A673 (cell line): Measurements from ENCODE around the gene AIMP1.

Experiments used
- EZH2 ChIP-seq: fragments of 200-600 bp; sonication (generic); IDR thresholded peaks from 2 replicates; pipeline ENCODE4 v1.6.1; 2017; ENCODE audit warnings: borderline replicate concordance, low read depth, mild to moderate bottlenecking, mixed read lengths, antibody characterized with exemption, low read length; ENCODE audit not compliant: poor library complexity, severe bottlenecking
- TF ChIP-seq, protein P1 (sequence below): fragments of 300-800, 200-600 bp; sonication (generic); conservative IDR thresholded peaks from 2 replicates; pipeline ENCODE4 v1.5.1; 2017; ENCODE audit warnings: low read depth, mild to moderate bottlenecking, antibody characterized with exemption, low read length, moderate library complexity, mixed read lengths

- no peak for TF ChIP-seq EZH2
- TF ChIP-seq, protein P1, sequence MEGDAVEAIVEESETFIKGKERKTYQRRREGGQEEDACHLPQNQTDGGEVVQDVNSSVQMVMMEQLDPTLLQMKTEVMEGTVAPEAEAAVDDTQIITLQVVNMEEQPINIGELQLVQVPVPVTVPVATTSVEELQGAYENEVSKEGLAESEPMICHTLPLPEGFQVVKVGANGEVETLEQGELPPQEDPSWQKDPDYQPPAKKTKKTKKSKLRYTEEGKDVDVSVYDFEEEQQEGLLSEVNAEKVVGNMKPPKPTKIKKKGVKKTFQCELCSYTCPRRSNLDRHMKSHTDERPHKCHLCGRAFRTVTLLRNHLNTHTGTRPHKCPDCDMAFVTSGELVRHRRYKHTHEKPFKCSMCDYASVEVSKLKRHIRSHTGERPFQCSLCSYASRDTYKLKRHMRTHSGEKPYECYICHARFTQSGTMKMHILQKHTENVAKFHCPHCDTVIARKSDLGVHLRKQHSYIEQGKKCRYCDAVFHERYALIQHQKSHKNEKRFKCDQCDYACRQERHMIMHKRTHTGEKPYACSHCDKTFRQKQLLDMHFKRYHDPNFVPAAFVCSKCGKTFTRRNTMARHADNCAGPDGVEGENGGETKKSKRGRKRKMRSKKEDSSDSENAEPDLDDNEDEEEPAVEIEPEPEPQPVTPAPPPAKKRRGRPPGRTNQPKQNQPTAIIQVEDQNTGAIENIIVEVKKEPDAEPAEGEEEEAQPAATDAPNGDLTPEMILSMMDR: peak; percentile 78
Measured at GRCh38 chr4:106369456-106370060, 53.2 kb downstream of the AIMP1 start.
